Pancreas (tissue), 10 donors: ENCODE data around the gene CPN2. TPM values are rescaled to one million over a fixed set of nuclear protein-coding genes. Genes with fewer than 3 reads are reported as not detected.

Experiments
- ATAC-seq, 4 donors: fragments of 200-7000 bp; cut with Tn5 transposase; one replicate each; pipeline versions ENCODE4 v1.8.0 to v1.9.1; 2020; ENCODE audit warnings: mild to moderate bottlenecking in 4 of 4, moderate library complexity in 4 of 4
- DNase-seq, 6 donors: peaks; one replicate each; pipeline ENCODE4 v3.0.0-alpha.2; 2020
- FAIRE-seq: peaks from 2 replicates; lab custom pipeline; 2012; peaks lifted over from hg19 to GRCh38; lab: Jason Lieb, UNC
- H3K27ac ChIP-seq, 4 donors: fragments of 200-600 bp; sonication (generic); 1 replicate in 3 of 4; 2 replicates in 1 of 4; pipeline versions ENCODE4 v1.5.0 to v1.8.0; 2020
- H3K27me3 ChIP-seq, 4 donors: fragments of 200-600 bp; one replicate each; pipeline ENCODE4 v1.8.0; 2021
- H3K36me3 ChIP-seq, 3 donors: fragments of 200-600 bp; sonication (generic) in 1 of 3; one replicate each; pipeline versions ENCODE4 v1.5.0 to v1.8.0; 2020 to 2021
- H3K4me1 ChIP-seq, 3 donors: fragments of 200-600 bp; one replicate each; pipeline ENCODE4 v1.8.0; 2021
- H3K4me3 ChIP-seq, 4 donors: fragments of 200-600 bp; sonication (generic) in 2 of 4; one replicate each; pipeline versions ENCODE4 v1.5.0 to v1.8.0; 2020 to 2021
- H3K9me3 ChIP-seq, 4 donors: fragments of 200-600 bp; one replicate each; pipeline ENCODE4 v1.8.0; 2021
- WGBS, 2 donors: extraction: QIAGEN DNeasy Blood & Tissue Kit; methylation state at CpG; one replicate each; pipeline ENCODE4 v1.1.7; 2013; 5-methylcytosine and 5-hydroxymethylcytosine counted together
- intact Hi-C, 3 donors: fragments of 100-400 bp; cut with DNase I; formaldehyde crosslinking; loops; one replicate each; pipeline versions ENCODE4 v1.11.1 to v1.14.2; 2022
- polyA plus RNA-seq, 2 donors: library from polyadenylated mRNA; stranded (reverse); fragments of 200-250 nt; gene quantifications; one replicate each; pipeline ENCODE4 v1.2.3, GENCODE V29; 2013
- total RNA-seq, 6 donors: library from RNA; stranded (reverse); fragmentation: NEBNext Ultra II Directional in 4 of 6; extraction: Animal tissue kit (Norgen Biotek cat#: 25700) in 4 of 6; gene quantifications; one replicate each; pipeline versions ENCODE4 v1.2.1 to v1.2.4, GENCODE V29; 2021 to 2023
- TF ChIP-seq, protein P1 (sequence below), 4 donors: fragments of 200-600 bp; sonication (generic) in 3 of 4; IDR thresholded peaks; one replicate each; pipeline versions ENCODE4 v1.5.0 to v1.8.0; 2021; ENCODE audit warnings: antibody characterized with exemption in 4 of 4
- donor health status: healthy with polysubstance abuse.
- donor health status: DM: no; HTN: no; CAD: no; lungs with moderate emphysema.
- donor health status: DM: no; HTN: no; CAD: no.
- donor health status: control.
- donor health status: control.
- donor health status: Bipolar disorder and iron deficiency.
- donor health status: DM: yes; HTN: yes; CAD: no.
- donor health status: DM: no; HTN: no; CAD: no.
- donor health status: DM: no; HTN: no; CAD: no.
- donor health status: DM: yes; HTN: yes; CAD: no.

CPN2 gene
- total and polyA plus RNA-seq, 8 donors: 0.09 TPM; not detected in 7

- no peak for ATAC-seq
- WGBS, 2 donors: 75 to 84% methylated on average over 10 of the region's 10 CpGs
These were observed 1.6 kb upstream of the CPN2 start for GRCh38 chr3:194352667-194353246.

GRCh38 chr3:194351952-194352536 lies 916 bp upstream of the CPN2 start:
- no peak for DNase-seq
- FAIRE-seq: no peak
- no peak overlapping the region for H3K27ac ChIP-seq
- TF ChIP-seq, protein P1, sequence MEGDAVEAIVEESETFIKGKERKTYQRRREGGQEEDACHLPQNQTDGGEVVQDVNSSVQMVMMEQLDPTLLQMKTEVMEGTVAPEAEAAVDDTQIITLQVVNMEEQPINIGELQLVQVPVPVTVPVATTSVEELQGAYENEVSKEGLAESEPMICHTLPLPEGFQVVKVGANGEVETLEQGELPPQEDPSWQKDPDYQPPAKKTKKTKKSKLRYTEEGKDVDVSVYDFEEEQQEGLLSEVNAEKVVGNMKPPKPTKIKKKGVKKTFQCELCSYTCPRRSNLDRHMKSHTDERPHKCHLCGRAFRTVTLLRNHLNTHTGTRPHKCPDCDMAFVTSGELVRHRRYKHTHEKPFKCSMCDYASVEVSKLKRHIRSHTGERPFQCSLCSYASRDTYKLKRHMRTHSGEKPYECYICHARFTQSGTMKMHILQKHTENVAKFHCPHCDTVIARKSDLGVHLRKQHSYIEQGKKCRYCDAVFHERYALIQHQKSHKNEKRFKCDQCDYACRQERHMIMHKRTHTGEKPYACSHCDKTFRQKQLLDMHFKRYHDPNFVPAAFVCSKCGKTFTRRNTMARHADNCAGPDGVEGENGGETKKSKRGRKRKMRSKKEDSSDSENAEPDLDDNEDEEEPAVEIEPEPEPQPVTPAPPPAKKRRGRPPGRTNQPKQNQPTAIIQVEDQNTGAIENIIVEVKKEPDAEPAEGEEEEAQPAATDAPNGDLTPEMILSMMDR (IDR thresholded peaks at IDR 0.05): no peak
- intact Hi-C loops: no loop called here
- H3K36me3 ChIP-seq: no peaks in the 10 kb centered on the region
- no peaks in the 10 kb centered on the region for H3K27me3 ChIP-seq
- no peak overlapping the region for H3K4me3 ChIP-seq
- no peaks in the 10 kb centered on the region for H3K4me1 ChIP-seq
- 86 to 92% methylated on average over 14 of the region's 14 CpGs for WGBS, 2 donors
- no peak for ATAC-seq
- no peaks in the 10 kb centered on the region for H3K9me3 ChIP-seq

More at GRCh38 chr3:194352667-194353246, 1.6 kb upstream of the CPN2 start:
- TF ChIP-seq, protein P1 (IDR thresholded peaks at IDR 0.05): no peak
- Histone ChIP-seq H3K9me3 (no peaks in the 10 kb centered on the region), H3K4me3 (no peak overlapping the region), H3K27ac (no peak overlapping the region), H3K36me3 (no peaks in the 10 kb centered on the region), H3K4me1 (no peaks in the 10 kb centered on the region), H3K27me3 (no peaks in the 10 kb centered on the region)
- no peak for FAIRE-seq
- DNase-seq: no peak
- intact Hi-C loops: no loop called here

- FAIRE-seq (no peak), DNase-seq (no peak), ATAC-seq (no peak)
- Histone ChIP-seq H3K9me3 (no peaks in the 10 kb centered on the region), H3K27ac (no peak overlapping the region), H3K4me3 (no peak overlapping the region), H3K4me1 (no peaks in the 10 kb centered on the region), H3K36me3 (no peaks in the 10 kb centered on the region), H3K27me3 (no peaks in the 10 kb centered on the region)
- TF ChIP-seq, protein P1 (IDR thresholded peaks at IDR 0.05): no peak
- 48 to 78% methylated on average over 3 of the region's 3 CpGs for WGBS, 2 donors
- intact Hi-C loops: no loop called here
These were observed 429 bp downstream of the CPN2 start for GRCh38 chr3:194350726-194351071.

DNA sequence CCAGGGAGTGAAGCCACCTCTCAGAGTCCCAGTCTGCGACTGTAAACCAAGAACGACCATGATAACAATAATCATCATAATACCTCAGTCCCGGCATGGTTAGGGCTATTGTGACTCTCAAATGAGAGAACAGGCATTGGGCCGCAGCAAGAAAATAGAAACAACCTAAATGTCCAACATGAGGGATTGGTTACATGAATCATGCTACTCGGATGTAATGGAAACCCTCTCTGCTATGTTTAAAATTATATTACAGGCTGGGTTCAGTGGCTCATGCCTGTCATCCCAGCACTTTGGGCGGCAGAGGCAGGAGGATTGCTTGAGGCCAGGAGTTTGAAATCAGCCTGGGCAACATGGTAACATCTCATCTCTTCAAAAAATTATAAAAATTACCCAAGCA lies 2.8 kb downstream of the CPN2 start:
- TF ChIP-seq, protein P1 (IDR thresholded peaks at IDR 0.05): no peak
- Histone ChIP-seq H3K27me3 (no peaks in the 10 kb centered on the region), H3K4me1 (peaks cover 0 to 2% (median 0%) of the 10 kb centered on the region in 3 donors), H3K9me3 (no peaks in the 10 kb centered on the region), H3K27ac (no peak overlapping the region), H3K4me3 (no peak overlapping the region), H3K36me3 (no peaks in the 10 kb centered on the region)
- FAIRE-seq: no peak
- intact Hi-C loops: no loop called here
- ATAC-seq: no peak
- WGBS, 2 donors: 69 to 70% methylated on average over 6 of the region's 6 CpGs
- DNase-seq: no peak

DNA sequence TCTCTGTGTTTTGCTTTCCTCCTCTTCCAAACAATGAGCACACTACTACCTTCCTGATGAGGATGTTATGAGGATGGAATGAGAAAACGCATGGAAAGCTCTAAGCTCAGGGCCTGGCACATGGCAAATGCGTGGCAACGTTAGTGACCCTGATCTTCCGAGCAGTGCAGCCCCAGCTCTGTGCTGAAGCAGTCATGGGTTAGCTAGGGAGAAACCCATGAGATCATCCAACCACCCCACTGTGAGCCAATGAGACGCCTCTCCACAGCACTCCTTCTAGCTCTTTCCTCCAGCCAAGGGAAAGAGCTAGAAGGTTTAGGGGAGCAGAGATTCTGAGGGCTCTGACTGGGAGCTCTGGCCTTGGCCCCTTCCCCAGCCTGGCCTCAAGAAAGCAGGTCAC lies 4.5 kb downstream of the CPN2 start:
- FAIRE-seq: no peak
- TF ChIP-seq, protein P1 (IDR thresholded peaks at IDR 0.05): no peak
- Histone ChIP-seq H3K4me3 (no peak overlapping the region), H3K9me3 (no peaks in the 10 kb centered on the region), H3K36me3 (no peaks in the 10 kb centered on the region), H3K27ac (no peak overlapping the region), H3K27me3 (no peaks in the 10 kb centered on the region), H3K4me1 (peaks cover 0 to 2% (median 0%) of the 10 kb centered on the region in 3 donors)
- no peak for DNase-seq
- intact Hi-C loops: no loop called here
- ATAC-seq: peak in 1 of 4 donors; percentile 29
- 49 to 58% methylated on average over 5 of the region's 5 CpGs for WGBS, 2 donors
